ENCODE results near the gene TSPEAR. TPM values are rescaled to one million over a fixed set of nuclear protein-coding genes. Genes with fewer than 3 reads are reported as not detected.

Gene TSPEAR
- total and polyA plus RNA-seq, 3 donors from 2014 or later: 0.53 to 0.62 (median 0.55) TPM

GRCh38 chr21:44615466-44615865, 95.9 kb downstream of the TSPEAR start:
- no peak for DNase-seq
- WGBS, 2 donors: 66 to 71% methylated on average over 8 of the region's 8 CpGs
- Histone ChIP-seq H3K4me1 (no peaks in the 10 kb centered on the region), H3K36me3 (ENCODE audit: low read depth, missing control alignments) (no peaks in the 10 kb centered on the region), H3K27ac (no peak overlapping the region), H3K27me3 (no peaks in the 10 kb centered on the region), H3K9me3 (no peaks in the 10 kb centered on the region), H3K4me3 (no peak overlapping the region)
- intact Hi-C loops (cut with DNase I; ENCODE audit: low total_unique reads): no loop called here
- TF ChIP-seq POLR2A (IDR thresholded peaks at IDR 0.05): no peak
- TF ChIP-seq, protein P1, sequence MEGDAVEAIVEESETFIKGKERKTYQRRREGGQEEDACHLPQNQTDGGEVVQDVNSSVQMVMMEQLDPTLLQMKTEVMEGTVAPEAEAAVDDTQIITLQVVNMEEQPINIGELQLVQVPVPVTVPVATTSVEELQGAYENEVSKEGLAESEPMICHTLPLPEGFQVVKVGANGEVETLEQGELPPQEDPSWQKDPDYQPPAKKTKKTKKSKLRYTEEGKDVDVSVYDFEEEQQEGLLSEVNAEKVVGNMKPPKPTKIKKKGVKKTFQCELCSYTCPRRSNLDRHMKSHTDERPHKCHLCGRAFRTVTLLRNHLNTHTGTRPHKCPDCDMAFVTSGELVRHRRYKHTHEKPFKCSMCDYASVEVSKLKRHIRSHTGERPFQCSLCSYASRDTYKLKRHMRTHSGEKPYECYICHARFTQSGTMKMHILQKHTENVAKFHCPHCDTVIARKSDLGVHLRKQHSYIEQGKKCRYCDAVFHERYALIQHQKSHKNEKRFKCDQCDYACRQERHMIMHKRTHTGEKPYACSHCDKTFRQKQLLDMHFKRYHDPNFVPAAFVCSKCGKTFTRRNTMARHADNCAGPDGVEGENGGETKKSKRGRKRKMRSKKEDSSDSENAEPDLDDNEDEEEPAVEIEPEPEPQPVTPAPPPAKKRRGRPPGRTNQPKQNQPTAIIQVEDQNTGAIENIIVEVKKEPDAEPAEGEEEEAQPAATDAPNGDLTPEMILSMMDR (IDR thresholded peaks at IDR 0.05): no peak

DNA sequence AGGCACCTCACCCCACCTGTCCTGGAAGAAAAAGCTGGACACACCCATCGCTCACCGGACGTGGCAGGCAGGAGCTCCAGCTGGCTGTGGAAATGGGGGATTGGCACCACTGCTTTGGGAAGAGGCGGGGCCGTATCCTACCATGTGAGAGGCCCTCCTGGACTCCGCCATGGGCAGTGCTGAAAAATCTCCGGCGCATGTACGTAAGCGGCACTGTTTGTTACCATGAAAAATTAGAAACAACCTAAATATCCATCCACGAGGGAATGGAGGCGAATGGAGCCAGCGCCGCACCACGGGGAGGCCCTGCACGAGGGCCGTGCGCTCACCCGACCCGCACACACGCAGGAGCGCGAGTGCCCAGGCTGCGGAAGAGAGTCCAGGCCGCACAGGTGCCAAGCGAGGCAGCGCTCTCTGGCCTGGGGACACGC, 96.4 kb downstream of the TSPEAR start:
- intact Hi-C loops (cut with DNase I; ENCODE audit: low total_unique reads): no loop called here
- H3K4me3 ChIP-seq: no peak overlapping the region
- H3K9me3 ChIP-seq: no peaks in the 10 kb centered on the region
- DNase-seq: no peak
- TF ChIP-seq, protein P1 (IDR thresholded peaks at IDR 0.05): no peak
- H3K27me3 ChIP-seq: no peaks in the 10 kb centered on the region
- 60 to 76% methylated on average over 24 to 28 of the region's 28 CpGs for WGBS, 2 donors
- H3K36me3 ChIP-seq (ENCODE audit: low read depth, missing control alignments): no peaks in the 10 kb centered on the region
- H3K4me1 ChIP-seq: no peaks in the 10 kb centered on the region
- no peak overlapping the region for H3K27ac ChIP-seq

- Histone ChIP-seq H3K27me3 (no peaks in the 10 kb centered on the region), H3K4me1 (no peaks in the 10 kb centered on the region), H3K9me3 (no peaks in the 10 kb centered on the region), H3K4me3 (no peak overlapping the region), H3K36me3 (ENCODE audit: low read depth, missing control alignments) (no peaks in the 10 kb centered on the region), H3K27ac (no peak overlapping the region)
- 77 to 80% methylated on average over 8 to 20 of the region's 20 CpGs for WGBS, 2 donors
- DNase-seq: no peak
- intact Hi-C loops (cut with DNase I; ENCODE audit: low total_unique reads): no loop called here
- TF ChIP-seq, protein P1 (IDR thresholded peaks at IDR 0.05): no peak
- no peak for TF ChIP-seq POLR2A (IDR thresholded peaks at IDR 0.05)
These were observed 97.2 kb downstream of the TSPEAR start for GRCh38 chr21:44614161-44614631.

GRCh38 chr21:44613386-44614155, 97.8 kb downstream of the TSPEAR start:
- Histone ChIP-seq H3K9me3 (no peaks in the 10 kb centered on the region), H3K4me3 (no peak overlapping the region), H3K27me3 (no peaks in the 10 kb centered on the region), H3K36me3 (ENCODE audit: low read depth, missing control alignments) (no peaks in the 10 kb centered on the region), H3K27ac (no peak overlapping the region), H3K4me1 (no peaks in the 10 kb centered on the region)
- intact Hi-C loops (cut with DNase I; ENCODE audit: low total_unique reads): no loop called here
- no peak for TF ChIP-seq POLR2A (IDR thresholded peaks at IDR 0.05)
- TF ChIP-seq, protein P1 (IDR thresholded peaks at IDR 0.05): no peak
- no peak for DNase-seq
- WGBS, 2 donors: 82 to 87% methylated on average over 24 to 26 of the region's 26 CpGs

Measured in testis (tissue), 3 donors.